GM19452 (cell line): ENCODE data around the gene LIG3.
"Not testable (repeated sequence)": the region's sequence is repeated elsewhere in the genome, so short reads cannot be mapped to it uniquely, and the experiment has no call there.

ENCODE experiments used
- ATAC-seq: cut with Tn5 transposase; IDR thresholded peaks from one replicate; pipeline ENCODE4 v1.9.1; 2021; ENCODE audit not compliant: unreplicated experiment

Gene LIG3

DNA sequence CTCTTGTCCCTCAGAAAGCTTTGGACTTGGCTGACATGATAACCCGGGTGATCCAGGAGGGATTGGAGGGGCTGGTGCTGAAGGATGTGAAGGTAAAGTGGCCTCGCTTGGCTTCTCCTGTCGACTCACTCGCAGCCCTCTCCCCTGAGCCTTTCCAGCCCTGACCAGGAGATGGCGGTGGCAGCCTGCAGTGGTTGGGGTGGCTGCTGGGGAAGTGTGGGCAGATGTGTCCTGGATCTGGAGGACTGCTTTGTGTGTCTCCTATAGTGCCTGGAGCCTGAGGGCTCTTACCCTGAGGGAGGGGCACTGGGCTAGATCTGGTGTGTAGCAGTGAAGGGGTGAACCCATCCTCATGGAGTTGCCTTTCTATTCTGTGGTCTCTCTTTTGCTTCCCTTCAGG is 17.9 kb downstream of the LIG3 start:
- peak; percentile 61 for ATAC-seq

DNA sequence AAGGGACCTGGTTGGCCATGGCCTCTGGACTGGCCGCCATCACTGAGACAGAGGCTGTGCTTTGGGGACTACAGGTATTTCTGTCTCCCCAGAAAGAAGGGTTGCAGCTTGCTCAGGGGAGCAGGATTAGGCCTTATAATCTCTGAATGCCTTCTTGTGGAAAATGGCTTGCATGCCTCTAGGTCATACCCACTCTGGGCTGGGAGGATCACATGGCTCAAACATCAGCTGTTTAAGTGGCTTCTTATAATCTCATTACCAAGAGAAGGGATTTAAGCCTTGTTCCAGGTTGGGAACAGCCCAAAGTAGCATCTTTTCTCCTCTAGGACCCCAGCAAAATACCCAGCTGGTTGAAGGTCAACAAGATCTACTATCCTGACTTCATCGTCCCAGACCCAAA is 19.1 kb downstream of the LIG3 start:
- no peak for ATAC-seq

DNA sequence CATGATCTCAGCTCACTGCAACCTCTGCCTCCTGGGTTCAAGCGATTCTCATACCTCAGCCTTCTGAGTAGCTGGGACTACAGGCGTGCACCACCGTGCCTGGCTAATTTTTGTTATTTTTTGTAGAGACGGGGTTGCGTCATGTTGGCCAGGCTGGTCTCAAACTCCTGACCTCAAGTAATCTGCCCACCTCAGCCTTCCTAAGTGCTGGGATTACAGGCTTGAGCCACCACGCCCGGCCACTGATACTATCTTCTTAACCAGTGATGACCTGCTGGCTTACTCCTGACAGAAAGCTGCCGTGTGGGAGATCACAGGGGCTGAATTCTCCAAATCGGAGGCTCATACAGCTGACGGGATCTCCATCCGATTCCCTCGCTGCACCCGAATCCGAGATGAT is 20.7 kb downstream of the LIG3 start:
- ATAC-seq: not testable (repeated sequence)

DNA sequence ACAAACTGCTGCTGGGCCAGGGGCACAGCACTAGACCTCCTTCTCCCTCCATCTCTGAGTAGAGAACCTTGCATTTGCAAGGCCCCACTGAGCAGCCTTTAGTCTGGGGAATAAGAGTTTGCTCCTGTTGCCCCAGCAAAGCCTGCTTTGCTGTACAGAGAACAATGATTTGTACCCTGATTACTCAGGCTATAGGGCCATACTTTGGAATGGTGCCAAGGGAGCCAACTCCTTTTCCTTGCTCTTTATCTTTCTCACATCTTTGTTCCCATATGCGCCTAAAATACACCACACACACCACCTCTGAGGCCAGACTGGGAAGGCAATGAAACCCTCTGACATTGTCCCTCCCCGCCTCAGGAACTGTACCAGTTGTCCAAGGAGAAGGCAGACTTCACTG is 21.2 kb downstream of the LIG3 start:
- ATAC-seq: no peak

DNA sequence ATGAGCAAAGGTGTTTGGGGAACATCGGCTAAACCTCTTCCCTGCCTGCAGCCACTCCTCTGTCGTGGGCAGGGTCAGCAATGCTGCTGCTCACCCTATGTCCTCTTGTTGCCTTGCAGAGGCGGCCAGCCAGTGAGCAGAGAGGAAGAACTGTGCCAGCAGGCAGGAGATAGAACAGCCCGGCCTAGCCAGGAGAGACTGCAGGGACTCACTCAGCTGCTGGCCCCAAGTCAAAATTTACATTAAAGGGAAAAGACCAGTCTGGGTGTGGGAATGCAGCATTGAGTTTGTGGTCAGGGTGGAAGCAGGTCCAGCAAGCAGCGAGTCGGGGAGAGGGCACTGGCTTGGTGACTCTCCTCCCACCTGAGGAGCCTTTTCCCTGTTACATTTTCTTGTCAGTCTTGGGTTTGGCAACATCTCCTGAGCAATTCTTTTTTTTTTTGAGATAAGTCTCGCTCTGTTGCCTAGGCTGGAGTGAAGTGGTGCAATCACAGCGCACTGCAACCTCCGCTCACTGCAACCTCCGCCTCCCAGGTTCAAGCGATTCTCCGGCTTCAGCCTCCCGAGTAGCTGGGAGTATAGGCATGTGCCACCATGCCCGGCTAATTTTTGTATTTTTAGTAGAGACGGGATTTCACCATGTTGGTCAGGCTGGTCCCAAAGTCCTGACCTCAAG is 22.7 kb downstream of the LIG3 start:
- ATAC-seq: no peak

DNA sequence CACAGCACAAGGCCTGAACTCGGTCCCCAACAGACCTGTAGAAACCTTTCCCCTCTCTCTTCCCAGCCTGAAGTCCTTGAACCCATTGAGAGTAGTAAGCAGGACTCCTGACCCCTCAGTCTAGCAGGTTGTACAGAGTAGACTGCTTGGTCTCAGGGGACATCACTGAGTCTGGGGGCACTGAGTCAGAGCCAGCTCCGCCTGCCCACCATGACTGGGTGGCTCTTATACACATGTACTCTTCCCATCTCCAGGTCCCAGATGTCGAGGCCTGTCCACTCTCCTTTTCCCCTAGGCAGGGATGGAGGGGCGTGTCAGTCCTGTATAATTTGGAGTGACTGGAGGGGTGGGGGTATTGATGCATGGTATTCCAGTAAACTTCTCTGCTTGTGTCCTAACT is 23.5 kb downstream of the LIG3 start:
- ATAC-seq: no peak

DNA sequence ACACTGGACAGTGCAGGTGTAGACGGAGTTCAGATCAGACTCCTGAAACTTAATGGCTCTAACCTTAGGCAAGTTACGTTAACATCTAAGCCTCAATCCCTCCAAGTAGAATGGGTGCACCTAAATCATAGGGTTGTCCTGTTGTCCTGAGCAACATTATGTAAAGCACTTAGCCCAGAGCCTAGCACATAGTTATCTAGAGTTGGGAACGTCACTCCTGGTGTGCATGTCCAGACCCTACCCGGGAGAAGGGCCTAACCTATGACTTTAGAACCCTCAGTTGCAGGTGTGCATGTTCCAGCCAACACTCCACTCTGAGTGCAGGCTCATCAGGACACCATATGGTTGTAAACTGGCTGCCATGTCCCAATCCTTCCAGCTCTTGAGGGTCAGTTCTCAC is 26.0 kb downstream of the LIG3 start:
- no peak for ATAC-seq

DNA sequence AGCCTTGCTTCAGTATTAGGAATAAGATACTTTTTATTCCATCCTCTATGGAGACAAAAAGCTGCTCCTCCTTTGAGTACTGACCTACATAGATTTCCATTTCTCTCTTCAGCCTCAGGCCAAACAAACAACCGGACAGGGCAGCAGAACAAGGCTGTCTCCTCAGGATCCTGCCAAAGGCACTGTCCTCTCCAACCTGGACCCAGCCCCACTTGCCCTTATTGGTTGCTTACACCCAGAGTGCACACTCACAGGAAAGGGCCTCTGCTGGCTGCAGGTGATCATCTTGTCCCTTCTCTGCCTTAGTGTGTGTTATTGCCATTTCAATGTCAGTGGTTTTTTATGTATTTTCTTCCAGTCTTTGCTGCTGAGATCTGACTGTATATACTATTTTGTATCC is 26.6 kb downstream of the LIG3 start:
- no peak for ATAC-seq

DNA sequence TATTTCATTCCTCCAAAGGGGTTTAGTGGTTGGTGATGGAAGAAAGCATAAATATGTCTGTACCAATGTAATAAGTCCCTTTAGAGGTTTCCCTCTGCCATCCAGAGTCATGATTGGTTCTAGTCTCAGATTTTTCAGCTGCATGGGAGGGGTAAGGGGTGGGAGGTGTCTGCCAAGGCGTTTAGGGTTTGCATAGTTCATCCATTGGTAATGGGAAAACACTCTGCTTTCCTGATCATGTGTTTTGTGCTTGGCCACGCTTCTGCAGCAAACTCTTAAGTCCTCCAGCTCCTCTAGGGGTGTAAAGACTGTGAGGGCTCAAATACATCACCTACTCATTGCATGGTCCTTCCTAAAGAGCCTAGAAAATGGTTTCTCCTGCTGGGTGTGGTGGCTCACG is 29.8 kb downstream of the LIG3 start:
- ATAC-seq: no peak

DNA sequence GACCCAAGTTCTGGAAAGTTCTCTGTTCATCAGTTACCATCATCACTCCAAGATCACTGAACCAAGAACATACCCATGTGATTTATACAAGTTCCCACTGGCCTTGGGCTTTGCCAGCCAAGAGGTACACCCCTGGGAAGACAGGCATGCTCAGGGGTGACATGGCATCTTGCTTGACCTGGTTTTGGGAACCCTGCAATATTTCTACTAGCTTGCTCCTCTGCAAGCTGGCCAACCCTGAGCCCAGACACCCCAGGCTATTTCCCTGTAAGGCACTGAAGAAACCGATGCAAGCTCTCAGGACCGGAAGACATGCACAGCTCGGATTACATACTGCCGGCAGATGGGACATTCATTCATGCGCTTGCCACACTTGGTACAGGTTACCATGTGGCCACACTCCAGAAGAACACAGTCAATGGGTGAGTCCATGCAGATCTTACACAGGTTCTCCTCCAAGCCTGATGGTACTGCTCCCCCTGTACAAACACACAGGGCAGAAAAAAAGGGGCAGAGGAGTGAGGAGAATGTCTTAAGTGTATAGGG is 31.4 kb downstream of the LIG3 start:
- no peak for ATAC-seq

DNA sequence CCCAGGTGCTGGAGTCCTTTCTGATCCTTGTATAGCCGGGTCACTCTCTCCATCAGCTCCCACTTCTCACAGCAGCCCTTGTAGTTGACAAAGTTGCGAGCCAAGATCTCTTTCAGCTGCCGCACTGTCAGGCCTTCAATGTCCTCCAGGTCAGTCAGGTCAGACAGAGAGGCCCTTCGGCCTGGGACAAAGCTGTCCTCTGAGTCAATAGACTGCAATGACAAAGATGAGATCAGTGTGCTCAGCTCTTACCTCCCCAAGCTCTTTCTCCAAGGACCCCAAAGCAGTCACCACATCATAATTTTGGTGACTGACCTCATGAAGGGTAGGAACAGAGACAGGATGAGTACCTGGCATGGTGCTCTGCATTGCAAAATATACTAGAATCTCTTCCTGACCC is 36.1 kb downstream of the LIG3 start:
- ATAC-seq: no peak

DNA sequence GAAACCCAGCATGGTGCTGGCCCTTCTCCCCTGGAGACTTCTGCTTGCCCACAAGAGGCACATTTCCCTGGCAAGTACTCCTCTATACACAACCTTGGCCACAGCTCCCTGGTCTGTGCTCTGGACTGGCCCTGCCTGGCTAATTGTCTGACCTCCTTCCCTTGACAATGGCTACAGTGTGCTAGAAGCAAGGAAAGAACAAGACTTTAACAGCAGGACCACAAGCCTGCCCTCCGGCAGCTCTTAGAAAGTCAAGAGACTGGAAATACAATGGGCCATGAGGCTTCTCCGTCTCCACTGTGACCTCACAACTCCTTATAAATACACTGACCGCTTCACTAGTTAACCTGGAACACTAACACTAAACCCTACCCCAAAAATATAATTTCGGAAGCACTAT is 36.7 kb downstream of the LIG3 start:
- no peak for ATAC-seq

DNA sequence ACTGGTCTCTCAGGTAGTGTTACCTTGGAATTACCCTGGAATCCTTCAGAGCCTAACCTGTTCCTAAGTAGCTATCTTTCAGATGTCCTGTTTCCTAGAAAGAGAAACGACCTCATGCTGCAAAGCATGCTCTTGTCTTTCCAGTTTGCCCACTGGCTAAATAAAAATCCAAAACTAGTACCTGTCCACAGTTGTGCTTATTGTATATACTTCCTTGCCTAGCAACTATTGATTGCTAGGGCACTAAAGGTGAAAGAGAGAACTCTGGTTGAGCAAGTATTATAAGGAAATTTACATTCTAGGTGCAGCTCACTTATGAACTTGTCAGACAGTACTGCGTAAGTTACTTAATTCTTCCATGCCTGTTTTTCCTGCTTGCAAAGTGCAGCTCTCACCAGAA is 38.5 kb downstream of the LIG3 start:
- ATAC-seq: no peak

DNA sequence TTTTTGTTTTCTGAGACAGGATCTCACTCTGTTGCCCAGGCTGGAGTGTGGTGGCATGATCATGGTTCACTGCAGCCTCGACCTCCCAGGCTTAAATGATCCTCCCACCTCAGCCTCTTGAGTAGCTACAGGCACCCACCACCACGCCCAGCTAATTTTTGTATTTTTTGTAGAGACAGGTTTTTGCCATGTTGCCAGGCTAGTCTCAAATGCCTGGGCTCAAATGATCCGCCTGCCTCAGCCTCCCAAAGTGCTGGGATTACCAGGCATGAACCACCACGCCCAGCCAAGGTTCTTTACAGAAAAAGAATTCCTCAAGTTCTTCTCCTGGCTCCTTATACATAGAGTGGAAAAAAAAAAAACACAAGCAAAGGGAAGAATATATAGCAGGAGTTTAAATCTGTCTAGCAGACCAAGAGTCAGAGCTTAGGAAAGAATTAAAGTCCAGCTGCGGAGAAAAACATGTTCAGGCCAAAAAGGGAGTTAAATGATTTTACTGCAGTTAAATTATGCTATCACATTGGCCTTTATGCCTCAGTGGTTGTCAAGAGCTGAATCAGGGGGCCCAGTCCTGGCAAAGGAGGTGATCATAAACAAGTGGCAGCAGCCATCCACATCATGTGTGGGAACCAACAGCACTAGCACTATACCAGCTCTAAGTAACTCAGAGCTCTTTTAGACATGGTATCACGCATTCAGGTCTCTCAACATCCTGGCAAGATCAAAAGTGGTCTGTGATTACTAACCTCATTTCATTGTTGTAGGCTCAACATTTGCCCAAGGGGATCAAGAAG is 39.3 kb downstream of the LIG3 start:
- no peak for ATAC-seq

DNA sequence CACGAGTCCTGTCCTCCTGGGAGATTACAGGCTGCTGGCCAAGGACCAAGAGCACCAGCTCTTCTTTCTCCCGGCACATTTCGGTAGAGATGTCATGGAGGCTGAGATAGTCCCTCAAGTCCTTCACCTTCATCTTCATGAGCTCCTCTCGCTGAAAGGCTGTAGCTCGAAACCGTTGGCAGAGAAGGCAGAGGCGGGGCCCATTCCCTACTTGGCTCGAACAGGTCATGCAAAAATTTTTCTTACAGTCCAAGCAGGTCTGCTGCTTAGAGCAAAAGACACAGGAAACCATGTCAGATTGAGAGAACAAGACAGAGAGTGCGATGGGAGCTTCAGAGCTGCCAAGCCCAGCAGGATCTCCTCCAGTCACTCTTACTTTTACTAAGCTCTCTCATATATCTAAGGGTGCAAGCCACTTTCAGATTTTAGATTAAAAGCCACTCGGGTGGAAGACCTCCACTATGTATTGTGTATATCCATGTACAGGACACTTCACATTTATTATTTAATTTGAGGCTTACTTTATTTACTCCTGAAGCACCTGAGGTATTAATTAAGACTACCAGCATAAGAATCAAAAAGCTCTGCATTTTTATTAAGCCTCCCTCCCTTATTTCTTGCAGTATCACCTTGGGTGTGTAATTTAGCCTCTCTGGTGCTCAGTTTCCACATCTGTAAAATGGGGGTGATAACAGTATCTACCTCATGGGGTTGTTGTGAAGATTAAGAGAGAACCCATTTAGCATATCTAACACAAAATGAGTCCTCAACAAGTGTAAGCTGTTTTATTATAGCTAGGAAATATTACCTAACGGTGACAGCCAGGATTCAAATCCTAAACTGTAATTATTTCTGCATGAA is 41.4 kb downstream of the LIG3 start:
- ATAC-seq: no peak

DNA sequence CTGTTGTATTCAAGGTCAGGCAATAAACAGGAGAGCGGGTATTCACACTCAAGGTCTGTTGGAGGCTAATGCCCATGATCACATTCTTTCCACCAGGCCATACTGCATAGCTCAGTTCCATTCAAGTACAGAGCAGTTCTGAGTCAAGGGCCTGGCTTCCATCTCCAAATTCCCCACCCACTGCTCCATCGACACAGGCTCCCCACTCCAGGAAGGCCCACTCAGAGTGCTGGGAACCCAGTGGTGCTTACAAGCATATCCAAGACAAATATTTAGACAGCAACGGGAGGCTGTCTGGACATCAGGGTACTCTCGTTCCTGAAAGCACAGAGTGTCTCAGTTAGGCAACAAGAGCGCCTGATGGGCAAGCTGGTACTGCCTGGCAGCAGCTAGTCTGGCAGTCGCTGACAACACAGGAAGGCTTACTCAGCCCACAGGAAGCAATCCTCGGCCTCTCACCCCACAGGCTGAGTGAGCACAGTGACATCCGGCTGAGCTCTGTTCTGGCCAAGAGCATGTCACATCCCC is 42.3 kb downstream of the LIG3 start:
- ATAC-seq: no peak

DNA sequence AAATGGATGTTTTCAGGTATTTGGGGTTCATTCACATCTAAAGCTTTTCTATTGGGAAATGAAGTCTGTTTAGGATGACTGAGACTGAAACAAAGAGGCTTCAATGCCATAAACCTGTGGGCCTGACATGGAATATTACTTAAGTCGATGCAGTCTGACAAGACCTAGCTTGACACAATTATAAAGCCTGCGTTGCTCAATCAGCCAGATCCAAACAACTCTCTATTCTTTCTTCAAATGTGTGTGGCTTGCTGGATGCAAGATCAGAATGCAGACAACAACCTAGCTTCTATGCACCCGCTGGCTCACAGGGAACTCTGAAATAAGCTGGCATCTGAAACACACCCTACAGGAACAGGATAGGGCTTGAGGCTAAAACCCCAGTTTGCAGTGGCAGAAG is 43.2 kb downstream of the LIG3 start:
- ATAC-seq: no peak

DNA sequence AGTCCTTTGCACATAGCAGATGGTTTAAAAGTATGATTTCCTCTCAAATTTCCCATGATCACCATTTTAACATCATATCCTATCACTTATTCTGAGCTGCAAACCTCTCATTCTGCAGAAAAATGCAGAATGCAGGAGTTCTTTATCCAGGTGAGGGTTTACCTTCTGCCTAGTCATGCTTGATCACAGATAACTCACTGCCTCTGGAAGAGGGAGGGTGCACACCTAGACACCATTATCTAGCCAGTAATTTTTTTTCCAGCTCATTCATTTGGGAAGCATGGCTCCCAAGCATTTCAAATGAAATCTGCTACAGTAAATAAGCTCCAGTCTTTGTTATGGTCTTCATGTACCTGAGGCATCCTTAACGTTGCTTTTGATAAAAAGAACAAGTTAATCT is 45.2 kb downstream of the LIG3 start:
- no peak for ATAC-seq

DNA sequence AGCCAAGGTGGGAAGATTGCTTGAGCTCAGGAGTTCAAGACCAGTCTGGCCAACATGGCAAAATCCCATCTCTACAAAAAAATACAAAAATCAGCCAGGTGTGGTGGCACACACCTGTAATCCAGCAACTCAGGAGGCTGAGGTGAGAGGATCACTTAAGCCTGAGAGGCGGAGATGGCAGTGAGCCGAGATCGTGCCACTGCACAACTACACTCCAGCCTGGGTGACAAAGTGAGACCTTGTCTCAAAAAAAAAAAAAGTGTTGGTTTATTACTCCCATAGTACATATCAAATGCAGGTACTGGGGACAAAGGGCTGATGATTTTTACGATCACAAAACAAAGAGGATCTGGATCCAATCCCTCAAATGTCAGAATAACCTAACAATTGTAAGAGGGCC is 47.8 kb downstream of the LIG3 start:
- not testable (repeated sequence) for ATAC-seq

DNA sequence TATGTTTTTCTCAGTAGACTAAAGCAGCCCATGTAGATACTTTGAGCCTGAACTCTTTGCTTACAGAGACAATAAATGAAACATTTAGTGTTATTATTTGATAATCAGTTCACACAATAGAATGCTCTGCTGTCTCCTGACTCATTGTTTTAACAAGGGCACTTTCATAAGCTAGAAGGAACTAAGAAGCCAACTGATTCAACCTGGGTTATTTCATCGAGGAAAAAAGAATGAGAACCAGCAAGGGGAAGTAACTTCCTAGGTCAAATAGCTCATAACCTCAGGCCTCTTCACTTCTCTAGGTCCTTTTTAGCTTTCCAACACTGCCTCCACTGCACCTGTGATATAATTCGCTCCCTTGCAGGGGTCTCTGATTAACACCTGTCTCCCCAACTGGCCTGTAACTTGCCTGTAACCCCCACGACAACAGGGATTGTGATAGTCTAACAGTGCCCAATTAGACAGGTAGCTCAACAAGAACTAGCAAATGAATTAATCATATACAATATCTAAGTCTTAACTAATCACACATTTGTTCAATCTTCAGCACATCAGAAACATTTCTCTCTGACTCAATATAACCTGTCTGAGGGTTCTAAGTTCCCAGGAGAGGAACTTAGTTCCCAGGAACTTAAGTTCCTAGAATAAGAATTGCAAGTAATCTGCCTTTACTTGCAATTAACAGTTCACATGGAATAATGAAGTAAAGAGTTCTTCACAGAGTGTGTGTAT is 48.4 kb downstream of the LIG3 start:
- ATAC-seq: no peak

DNA sequence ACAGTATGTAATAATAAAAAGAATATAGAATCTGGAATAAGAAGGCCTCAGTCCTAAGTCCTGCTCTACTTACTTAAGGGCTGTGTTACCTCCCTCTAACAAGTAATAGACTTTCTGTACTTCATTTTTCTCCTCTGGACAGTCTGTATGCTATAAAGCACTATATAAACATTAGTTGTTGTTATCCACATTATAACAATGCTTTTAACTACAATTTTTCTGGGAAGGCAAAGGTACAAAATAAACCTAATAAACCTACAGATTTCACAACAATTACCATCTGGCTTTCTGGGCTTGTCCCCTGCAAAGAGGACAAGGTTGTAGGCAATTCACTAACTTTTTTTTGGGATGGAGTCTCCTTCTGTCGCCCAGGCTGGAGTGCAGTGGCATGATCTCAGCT is 50.5 kb downstream of the LIG3 start:
- ATAC-seq: no peak
